Measurements from ENCODE around the gene CTBP1. TPM values are rescaled to one million over a fixed set of nuclear protein-coding genes. Genes with fewer than 3 reads are reported as not detected.

CTBP1 gene
- total and polyA plus RNA-seq, 2 experiments from 2014 or later = 74.0 to 192 TPM

DNA sequence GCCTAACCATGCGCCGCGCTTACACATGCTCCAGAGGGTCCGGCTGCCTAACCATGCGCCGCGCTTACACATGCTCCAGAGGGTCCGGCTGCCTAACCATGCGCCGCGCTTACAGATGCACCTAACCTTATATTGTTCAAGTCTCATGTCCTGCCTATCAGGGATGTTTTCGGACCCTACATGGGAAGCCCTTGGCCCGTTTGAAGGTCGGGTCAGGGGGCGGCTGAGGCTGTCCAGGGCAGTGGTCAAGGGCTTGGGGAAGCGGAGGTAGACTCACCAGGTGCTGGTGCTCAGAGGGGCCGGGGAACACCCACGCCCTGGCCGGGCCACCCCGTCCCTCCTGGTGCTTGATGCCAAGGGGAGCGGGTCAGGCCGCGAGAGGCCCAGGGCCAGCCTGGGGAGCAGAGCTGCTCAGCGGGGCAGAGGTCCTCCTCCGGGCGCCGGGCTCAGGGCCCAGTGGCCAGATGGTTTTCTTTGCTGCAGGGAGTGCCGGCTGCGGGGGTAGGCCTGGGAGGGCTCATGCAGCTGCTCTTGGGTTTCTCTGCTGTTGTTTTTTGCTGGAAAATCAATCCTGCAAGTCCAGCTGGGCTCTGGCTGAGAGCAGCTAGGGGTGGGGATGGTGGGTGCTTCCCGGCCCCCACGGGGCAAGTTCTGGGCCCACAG is 41.2 kb downstream of the CTBP1 start:
- H3K27me3 ChIP-seq (ENCODE audit: insufficient read depth) = no peaks in the 10 kb centered on the region
- no peaks in the 10 kb centered on the region for H3F3A ChIP-seq (replicated peaks; ENCODE audit: low read depth)
- H4K20me1 ChIP-seq (replicated peaks; ENCODE audit: insufficient read depth) = no peaks in the 10 kb centered on the region
- no peaks in the 10 kb centered on the region for H3K36me3 ChIP-seq (ENCODE audit: insufficient read depth)
- H3K27ac Mint-ChIP-seq = no peak overlapping the region
- no peaks in the 10 kb centered on the region for H3K9me2 ChIP-seq (ENCODE audit: insufficient read depth)
- H3K79me2 ChIP-seq (replicated peaks; ENCODE audit: insufficient read depth) = no peaks in the 10 kb centered on the region
- H3K36me3 Mint-ChIP-seq (ENCODE audit: low read depth) = peaks cover 7% of the 10 kb centered on the region
- no peak overlapping the region for H2AFZ ChIP-seq
- no peaks in the 10 kb centered on the region; the same call in 2 of the 3 replicates for H3K4me1 Mint-ChIP-seq
- peaks cover 6% of the 10 kb centered on the region for H3K27me3 Mint-ChIP-seq (ENCODE audit: insufficient read depth, low read depth, poor library complexity)
- no peaks in the 10 kb centered on the region for H3K9me3 Mint-ChIP-seq
- no peaks in the 10 kb centered on the region for H3K4me1 ChIP-seq (ENCODE audit: insufficient read depth)
- no peak overlapping the region for H3K4me3 ChIP-seq
- H3K27ac ChIP-seq (ENCODE audit: low read depth) = no peak overlapping the region
- H3K4me2 ChIP-seq = no peak overlapping the region
- ATAC-seq (no peak; the same call in 2 of the 3 replicates), DNase-seq (ENCODE audit: low spot score) (peak; percentile 11)
- TF ChIP-seq POLR2AphosphoS5 (IDR thresholded peaks at IDR 0.05; ENCODE audit: low read depth) (no peak), CREB1 (CRISPR knock-in tag; IDR thresholded peaks at IDR 0.05; ENCODE audit: low read depth) (no peak), NANOG (IDR thresholded peaks at IDR 0.05; ENCODE audit: borderline replicate concordance) (no peak), EZH2phosphoT487 (IDR thresholded peaks at IDR 0.05; ENCODE audit: unreplicated experiment) (no peak), JUNB (IDR thresholded peaks at IDR 0.05; ENCODE audit: unreplicated experiment) (no peak), EZH2 (IDR thresholded peaks at IDR 0.05; ENCODE audit: low read depth, unreplicated experiment) (no peak), ZNF114 (CRISPR knock-in tag; IDR thresholded peaks at IDR 0.05) (no peak), STAT1 (IDR thresholded peaks at IDR 0.05; ENCODE audit: unreplicated experiment) (no peak), ZNF331 (CRISPR knock-in tag; IDR thresholded peaks at IDR 0.05; ENCODE audit: low read depth) (no peak)
- TF ChIP-seq, protein P1, sequence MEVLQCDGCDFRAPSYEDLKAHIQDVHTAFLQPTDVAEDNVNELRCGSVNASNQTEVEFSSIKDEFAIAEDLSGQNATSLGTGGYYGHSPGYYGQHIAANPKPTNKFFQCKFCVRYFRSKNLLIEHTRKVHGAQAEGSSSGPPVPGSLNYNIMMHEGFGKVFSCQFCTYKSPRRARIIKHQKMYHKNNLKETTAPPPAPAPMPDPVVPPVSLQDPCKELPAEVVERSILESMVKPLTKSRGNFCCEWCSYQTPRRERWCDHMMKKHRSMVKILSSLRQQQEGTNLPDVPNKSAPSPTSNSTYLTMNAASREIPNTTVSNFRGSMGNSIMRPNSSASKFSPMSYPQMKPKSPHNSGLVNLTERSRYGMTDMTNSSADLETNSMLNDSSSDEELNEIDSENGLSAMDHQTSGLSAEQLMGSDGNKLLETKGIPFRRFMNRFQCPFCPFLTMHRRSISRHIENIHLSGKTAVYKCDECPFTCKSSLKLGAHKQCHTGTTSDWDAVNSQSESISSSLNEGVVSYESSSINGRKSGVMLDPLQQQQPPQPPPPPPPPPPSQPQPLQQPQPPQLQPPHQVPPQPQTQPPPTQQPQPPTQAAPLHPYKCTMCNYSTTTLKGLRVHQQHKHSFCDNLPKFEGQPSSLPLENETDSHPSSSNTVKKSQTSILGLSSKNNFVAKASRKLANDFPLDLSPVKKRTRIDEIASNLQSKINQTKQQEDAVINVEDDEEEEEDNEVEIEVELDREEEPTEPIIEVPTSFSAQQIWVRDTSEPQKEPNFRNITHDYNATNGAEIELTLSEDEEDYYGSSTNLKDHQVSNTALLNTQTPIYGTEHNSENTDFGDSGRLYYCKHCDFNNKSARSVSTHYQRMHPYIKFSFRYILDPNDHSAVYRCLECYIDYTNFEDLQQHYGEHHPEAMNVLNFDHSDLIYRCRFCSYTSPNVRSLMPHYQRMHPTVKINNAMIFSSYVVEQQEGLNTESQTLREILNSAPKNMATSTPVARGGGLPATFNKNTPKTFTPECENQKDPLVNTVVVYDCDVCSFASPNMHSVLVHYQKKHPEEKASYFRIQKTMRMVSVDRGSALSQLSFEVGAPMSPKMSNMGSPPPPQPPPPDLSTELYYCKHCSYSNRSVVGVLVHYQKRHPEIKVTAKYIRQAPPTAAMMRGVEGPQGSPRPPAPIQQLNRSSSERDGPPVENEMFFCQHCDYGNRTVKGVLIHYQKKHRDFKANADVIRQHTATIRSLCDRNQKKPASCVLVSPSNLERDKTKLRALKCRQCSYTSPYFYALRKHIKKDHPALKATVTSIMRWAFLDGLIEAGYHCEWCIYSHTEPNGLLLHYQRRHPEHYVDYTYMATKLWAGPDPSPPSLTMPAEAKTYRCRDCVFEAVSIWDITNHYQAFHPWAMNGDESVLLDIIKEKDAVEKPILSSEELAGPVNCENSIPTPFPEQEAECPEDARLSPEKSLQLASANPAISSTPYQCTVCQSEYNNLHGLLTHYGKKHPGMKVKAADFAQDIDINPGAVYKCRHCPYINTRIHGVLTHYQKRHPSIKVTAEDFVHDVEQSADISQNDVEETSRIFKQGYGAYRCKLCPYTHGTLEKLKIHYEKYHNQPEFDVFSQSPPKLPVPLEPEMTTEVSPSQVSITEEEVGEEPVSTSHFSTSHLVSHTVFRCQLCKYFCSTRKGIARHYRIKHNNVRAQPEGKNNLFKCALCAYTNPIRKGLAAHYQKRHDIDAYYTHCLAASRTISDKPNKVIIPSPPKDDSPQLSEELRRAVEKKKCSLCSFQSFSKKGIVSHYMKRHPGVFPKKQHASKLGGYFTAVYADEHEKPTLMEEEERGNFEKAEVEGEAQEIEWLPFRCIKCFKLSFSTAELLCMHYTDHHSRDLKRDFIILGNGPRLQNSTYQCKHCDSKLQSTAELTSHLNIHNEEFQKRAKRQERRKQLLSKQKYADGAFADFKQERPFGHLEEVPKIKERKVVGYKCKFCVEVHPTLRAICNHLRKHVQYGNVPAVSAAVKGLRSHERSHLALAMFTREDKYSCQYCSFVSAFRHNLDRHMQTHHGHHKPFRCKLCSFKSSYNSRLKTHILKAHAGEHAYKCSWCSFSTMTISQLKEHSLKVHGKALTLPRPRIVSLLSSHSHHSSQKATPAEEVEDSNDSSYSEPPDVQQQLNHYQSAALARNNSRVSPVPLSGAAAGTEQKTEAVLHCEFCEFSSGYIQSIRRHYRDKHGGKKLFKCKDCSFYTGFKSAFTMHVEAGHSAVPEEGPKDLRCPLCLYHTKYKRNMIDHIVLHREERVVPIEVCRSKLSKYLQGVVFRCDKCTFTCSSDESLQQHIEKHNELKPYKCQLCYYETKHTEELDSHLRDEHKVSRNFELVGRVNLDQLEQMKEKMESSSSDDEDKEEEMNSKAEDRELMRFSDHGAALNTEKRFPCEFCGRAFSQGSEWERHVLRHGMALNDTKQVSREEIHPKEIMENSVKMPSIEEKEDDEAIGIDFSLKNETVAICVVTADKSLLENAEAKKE (CRISPR knock-in tag; IDR thresholded peaks at IDR 0.05) = no peak
- TF ChIP-seq, protein P2, sequence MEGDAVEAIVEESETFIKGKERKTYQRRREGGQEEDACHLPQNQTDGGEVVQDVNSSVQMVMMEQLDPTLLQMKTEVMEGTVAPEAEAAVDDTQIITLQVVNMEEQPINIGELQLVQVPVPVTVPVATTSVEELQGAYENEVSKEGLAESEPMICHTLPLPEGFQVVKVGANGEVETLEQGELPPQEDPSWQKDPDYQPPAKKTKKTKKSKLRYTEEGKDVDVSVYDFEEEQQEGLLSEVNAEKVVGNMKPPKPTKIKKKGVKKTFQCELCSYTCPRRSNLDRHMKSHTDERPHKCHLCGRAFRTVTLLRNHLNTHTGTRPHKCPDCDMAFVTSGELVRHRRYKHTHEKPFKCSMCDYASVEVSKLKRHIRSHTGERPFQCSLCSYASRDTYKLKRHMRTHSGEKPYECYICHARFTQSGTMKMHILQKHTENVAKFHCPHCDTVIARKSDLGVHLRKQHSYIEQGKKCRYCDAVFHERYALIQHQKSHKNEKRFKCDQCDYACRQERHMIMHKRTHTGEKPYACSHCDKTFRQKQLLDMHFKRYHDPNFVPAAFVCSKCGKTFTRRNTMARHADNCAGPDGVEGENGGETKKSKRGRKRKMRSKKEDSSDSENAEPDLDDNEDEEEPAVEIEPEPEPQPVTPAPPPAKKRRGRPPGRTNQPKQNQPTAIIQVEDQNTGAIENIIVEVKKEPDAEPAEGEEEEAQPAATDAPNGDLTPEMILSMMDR (conservative IDR thresholded peaks at IDR 0.05; ENCODE audit: low read depth in 2 of 2) = no peak
- TF ChIP-seq, protein P3, sequence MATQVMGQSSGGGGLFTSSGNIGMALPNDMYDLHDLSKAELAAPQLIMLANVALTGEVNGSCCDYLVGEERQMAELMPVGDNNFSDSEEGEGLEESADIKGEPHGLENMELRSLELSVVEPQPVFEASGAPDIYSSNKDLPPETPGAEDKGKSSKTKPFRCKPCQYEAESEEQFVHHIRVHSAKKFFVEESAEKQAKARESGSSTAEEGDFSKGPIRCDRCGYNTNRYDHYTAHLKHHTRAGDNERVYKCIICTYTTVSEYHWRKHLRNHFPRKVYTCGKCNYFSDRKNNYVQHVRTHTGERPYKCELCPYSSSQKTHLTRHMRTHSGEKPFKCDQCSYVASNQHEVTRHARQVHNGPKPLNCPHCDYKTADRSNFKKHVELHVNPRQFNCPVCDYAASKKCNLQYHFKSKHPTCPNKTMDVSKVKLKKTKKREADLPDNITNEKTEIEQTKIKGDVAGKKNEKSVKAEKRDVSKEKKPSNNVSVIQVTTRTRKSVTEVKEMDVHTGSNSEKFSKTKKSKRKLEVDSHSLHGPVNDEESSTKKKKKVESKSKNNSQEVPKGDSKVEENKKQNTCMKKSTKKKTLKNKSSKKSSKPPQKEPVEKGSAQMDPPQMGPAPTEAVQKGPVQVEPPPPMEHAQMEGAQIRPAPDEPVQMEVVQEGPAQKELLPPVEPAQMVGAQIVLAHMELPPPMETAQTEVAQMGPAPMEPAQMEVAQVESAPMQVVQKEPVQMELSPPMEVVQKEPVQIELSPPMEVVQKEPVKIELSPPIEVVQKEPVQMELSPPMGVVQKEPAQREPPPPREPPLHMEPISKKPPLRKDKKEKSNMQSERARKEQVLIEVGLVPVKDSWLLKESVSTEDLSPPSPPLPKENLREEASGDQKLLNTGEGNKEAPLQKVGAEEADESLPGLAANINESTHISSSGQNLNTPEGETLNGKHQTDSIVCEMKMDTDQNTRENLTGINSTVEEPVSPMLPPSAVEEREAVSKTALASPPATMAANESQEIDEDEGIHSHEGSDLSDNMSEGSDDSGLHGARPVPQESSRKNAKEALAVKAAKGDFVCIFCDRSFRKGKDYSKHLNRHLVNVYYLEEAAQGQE (IDR thresholded peaks at IDR 0.05; ENCODE audit: unreplicated experiment) = no peak
- TF ChIP-seq, protein P4, sequence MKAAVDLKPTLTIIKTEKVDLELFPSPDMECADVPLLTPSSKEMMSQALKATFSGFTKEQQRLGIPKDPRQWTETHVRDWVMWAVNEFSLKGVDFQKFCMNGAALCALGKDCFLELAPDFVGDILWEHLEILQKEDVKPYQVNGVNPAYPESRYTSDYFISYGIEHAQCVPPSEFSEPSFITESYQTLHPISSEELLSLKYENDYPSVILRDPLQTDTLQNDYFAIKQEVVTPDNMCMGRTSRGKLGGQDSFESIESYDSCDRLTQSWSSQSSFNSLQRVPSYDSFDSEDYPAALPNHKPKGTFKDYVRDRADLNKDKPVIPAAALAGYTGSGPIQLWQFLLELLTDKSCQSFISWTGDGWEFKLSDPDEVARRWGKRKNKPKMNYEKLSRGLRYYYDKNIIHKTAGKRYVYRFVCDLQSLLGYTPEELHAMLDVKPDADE (IDR thresholded peaks at IDR 0.05) = no peak
- no peak overlapping the region for H3K4me3 Mint-ChIP-seq

Measured in GM23338 (cell line).